Measurements from ENCODE around the gene SWI5.

SWI5 gene

GRCh38 chr9:128322404-128323211 lies 46.5 kb downstream of the SWI5 start, which contains the start of the genes COQ4 and TRUB2:
Gene COQ4, plus strand, starts transcription at chr9:128322839. Its CDS starts 20 bp downstream, at chr9:128322859.
Gene TRUB2, minus strand, starts transcription at chr9:128322447. Its CDS starts 39 bp downstream, at chr9:128322408.
- DNase-seq: peak; percentile 97

- DNase-seq: no peak
These were observed 47.2 kb downstream of the SWI5 start for GRCh38 chr9:128323212-128323730.

GRCh38 chr9:128323791-128324190 lies 47.7 kb downstream of the SWI5 start:
- no peak for DNase-seq

- no peak for DNase-seq
These were observed 48.3 kb downstream of the SWI5 start for GRCh38 chr9:128324401-128324800.

- DNase-seq: no peak
These were observed 49.6 kb downstream of the SWI5 start for GRCh38 chr9:128325629-128326028.

GRCh38 chr9:128333451-128333869 lies 57.4 kb downstream of the SWI5 start:
- DNase-seq: no peak

- DNase-seq: no peak
These were observed 59.1 kb downstream of the SWI5 start for GRCh38 chr9:128335161-128335560.

- no peak for DNase-seq
These were observed 59.8 kb downstream of the SWI5 start for GRCh38 chr9:128335914-128336313.

GRCh38 chr9:128337936-128338335 lies 61.9 kb downstream of the SWI5 start:
- no peak for DNase-seq

Measured in midbrain (tissue), 1 donor.